ENCODE data around the gene C19orf73.

GRCh38 chr19:49151267-49152118 lies 32.5 kb upstream of the C19orf73 start:
- TF ChIP-seq TAF1 (conservative IDR thresholded peaks at IDR 0.05) (no peak), GABPA (IDR thresholded peaks at IDR 0.05 in 1 of 2, conservative IDR thresholded peaks at IDR 0.05 in 1 of 2) (no peak), ATF3 (IDR thresholded peaks at IDR 0.05) (no peak), RAD21 (IDR thresholded peaks at IDR 0.05) (no peak), EGR1 (IDR thresholded peaks at IDR 0.05; ENCODE audit: low read depth in 2 of 2) (no peak), HNF4G (IDR thresholded peaks at IDR 0.05) (no peak), REST (IDR thresholded peaks at IDR 0.05) (no peak), SP1 (IDR thresholded peaks at IDR 0.05) (no peak), YY1 (IDR thresholded peaks at IDR 0.05) (no peak), RXRA (IDR thresholded peaks at IDR 0.05) (no peak), JUND (IDR thresholded peaks at IDR 0.05) (no peak)
- TF ChIP-seq, protein P1, sequence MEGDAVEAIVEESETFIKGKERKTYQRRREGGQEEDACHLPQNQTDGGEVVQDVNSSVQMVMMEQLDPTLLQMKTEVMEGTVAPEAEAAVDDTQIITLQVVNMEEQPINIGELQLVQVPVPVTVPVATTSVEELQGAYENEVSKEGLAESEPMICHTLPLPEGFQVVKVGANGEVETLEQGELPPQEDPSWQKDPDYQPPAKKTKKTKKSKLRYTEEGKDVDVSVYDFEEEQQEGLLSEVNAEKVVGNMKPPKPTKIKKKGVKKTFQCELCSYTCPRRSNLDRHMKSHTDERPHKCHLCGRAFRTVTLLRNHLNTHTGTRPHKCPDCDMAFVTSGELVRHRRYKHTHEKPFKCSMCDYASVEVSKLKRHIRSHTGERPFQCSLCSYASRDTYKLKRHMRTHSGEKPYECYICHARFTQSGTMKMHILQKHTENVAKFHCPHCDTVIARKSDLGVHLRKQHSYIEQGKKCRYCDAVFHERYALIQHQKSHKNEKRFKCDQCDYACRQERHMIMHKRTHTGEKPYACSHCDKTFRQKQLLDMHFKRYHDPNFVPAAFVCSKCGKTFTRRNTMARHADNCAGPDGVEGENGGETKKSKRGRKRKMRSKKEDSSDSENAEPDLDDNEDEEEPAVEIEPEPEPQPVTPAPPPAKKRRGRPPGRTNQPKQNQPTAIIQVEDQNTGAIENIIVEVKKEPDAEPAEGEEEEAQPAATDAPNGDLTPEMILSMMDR (IDR thresholded peaks at IDR 0.05; ENCODE audit: low read depth, low read length, missing input control), result no peak
- TF ChIP-seq, protein P2, sequence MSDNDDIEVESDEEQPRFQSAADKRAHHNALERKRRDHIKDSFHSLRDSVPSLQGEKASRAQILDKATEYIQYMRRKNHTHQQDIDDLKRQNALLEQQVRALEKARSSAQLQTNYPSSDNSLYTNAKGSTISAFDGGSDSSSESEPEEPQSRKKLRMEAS (IDR thresholded peaks at IDR 0.05), result no peak
- TF ChIP-seq, protein P3, sequence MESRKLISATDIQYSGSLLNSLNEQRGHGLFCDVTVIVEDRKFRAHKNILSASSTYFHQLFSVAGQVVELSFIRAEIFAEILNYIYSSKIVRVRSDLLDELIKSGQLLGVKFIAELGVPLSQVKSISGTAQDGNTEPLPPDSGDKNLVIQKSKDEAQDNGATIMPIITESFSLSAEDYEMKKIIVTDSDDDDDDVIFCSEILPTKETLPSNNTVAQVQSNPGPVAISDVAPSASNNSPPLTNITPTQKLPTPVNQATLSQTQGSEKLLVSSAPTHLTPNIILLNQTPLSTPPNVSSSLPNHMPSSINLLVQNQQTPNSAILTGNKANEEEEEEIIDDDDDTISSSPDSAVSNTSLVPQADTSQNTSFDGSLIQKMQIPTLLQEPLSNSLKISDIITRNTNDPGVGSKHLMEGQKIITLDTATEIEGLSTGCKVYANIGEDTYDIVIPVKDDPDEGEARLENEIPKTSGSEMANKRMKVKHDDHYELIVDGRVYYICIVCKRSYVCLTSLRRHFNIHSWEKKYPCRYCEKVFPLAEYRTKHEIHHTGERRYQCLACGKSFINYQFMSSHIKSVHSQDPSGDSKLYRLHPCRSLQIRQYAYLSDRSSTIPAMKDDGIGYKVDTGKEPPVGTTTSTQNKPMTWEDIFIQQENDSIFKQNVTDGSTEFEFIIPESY (IDR thresholded peaks at IDR 0.05), result no peak
